ENCODE measurements around the gene ARL1. TPM values are rescaled to one million over a fixed set of nuclear protein-coding genes. Genes with fewer than 3 reads are reported as not detected.
"Not testable (repeated sequence)": the region's sequence is repeated elsewhere in the genome, so short reads cannot be mapped to it uniquely, and the experiment has no call there.

ARL1 gene
- total RNA-seq, 4 donors from 2014 or later: 41.1 to 55.0 (median 50.3) TPM

DNA sequence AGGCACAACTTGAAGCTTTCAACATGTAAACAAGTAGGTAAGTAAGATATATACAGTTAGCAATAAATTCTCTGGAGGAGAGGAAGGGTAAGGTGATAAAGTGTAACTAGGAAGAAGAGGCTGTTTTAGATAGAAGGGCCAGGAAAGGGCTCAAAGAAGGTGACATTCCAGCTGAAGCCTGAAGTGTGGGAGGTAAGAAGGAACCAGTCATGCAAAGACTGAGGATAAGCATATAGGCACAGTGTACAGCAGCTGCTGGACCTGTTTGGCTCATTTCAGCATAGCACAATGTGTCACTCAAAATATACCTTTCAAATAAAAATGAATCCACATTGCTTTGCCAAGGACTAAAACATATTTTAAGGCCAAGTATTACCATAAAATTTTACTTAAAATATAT, 28.6 kb upstream of the ARL1 start:
- no peaks in the 10 kb centered on the region for H3K36me3 ChIP-seq

DNA sequence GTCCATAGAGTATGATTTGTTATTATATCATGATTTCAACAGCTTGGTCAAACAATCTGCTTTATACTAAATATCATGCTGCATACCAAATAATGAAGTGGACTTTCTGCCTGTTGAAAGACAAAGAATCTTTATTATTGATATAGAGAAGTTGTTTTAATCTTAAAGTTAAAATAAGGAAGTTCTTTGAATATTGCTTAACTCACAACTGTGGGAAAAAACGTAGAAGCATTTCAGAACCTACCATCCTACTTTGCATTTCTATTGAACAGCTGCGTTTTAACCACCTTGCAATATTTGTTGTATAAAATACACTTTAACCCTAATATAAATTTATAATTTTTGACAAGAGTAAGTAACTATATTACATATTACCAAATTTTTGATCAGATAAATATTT, 22.9 kb upstream of the ARL1 start:
- Histone ChIP-seq H3K36me3 (no peaks in the 10 kb centered on the region), H3K27ac (no peak overlapping the region), H3K9me3 (no peaks in the 10 kb centered on the region), H3K4me1 (no peaks in the 10 kb centered on the region), H3K27me3 (no peaks in the 10 kb centered on the region), H3K4me3 (no peak overlapping the region)
- no peak for DNase-seq (ENCODE audit: low spot score in 2 of 2)
- 46 to 53% methylated on average over 2 of the region's 2 CpGs for WGBS, 2 donors
- TF ChIP-seq, protein P1, sequence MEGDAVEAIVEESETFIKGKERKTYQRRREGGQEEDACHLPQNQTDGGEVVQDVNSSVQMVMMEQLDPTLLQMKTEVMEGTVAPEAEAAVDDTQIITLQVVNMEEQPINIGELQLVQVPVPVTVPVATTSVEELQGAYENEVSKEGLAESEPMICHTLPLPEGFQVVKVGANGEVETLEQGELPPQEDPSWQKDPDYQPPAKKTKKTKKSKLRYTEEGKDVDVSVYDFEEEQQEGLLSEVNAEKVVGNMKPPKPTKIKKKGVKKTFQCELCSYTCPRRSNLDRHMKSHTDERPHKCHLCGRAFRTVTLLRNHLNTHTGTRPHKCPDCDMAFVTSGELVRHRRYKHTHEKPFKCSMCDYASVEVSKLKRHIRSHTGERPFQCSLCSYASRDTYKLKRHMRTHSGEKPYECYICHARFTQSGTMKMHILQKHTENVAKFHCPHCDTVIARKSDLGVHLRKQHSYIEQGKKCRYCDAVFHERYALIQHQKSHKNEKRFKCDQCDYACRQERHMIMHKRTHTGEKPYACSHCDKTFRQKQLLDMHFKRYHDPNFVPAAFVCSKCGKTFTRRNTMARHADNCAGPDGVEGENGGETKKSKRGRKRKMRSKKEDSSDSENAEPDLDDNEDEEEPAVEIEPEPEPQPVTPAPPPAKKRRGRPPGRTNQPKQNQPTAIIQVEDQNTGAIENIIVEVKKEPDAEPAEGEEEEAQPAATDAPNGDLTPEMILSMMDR (IDR thresholded peaks at IDR 0.05): no peak
- TF ChIP-seq EP300 (IDR thresholded peaks at IDR 0.05): no peak
- no peak for TF ChIP-seq POLR2A (IDR thresholded peaks at IDR 0.05)

More for the DNA sequence above, 28.6 kb upstream of the ARL1 start:
- Histone ChIP-seq H3K4me1 (no peaks in the 10 kb centered on the region), H3K9me3 (no peaks in the 10 kb centered on the region), H3K27ac (no peak overlapping the region), H3K27me3 (no peaks in the 10 kb centered on the region), H3K4me3 (no peak overlapping the region)
- TF ChIP-seq POLR2A (IDR thresholded peaks at IDR 0.05): no peak
- TF ChIP-seq, protein P1 (IDR thresholded peaks at IDR 0.05): no peak
- no peak for TF ChIP-seq EP300 (IDR thresholded peaks at IDR 0.05)
- DNase-seq (ENCODE audit: low spot score in 2 of 2): no peak

DNA sequence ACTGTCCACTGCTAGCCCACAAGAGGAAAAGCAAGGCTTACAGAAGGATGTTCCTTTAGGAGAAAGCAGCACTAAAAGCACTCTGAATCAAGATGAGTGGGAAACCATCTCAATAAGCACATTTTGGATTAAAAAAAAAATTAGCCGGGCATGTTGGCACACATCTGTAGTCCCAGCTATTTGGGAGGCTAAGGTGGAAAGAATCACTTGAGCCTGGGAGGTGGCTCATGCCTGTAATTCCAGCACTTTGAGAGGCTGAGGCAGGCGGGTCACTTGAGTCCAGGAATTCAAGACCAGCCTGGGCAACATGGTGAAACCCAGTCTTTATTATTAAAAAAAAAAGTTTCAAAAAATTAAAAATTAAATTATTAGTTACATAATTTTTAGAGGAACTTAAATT, 17.0 kb upstream of the ARL1 start:
- no peak overlapping the region for H3K4me3 ChIP-seq
- 88 to 94% methylated on average over 2 of the region's 2 CpGs for WGBS, 2 donors
- no peak for TF ChIP-seq POLR2A (IDR thresholded peaks at IDR 0.05)
- TF ChIP-seq, protein P1 (IDR thresholded peaks at IDR 0.05): no peak
- no peak for TF ChIP-seq EP300 (IDR thresholded peaks at IDR 0.05)

DNA sequence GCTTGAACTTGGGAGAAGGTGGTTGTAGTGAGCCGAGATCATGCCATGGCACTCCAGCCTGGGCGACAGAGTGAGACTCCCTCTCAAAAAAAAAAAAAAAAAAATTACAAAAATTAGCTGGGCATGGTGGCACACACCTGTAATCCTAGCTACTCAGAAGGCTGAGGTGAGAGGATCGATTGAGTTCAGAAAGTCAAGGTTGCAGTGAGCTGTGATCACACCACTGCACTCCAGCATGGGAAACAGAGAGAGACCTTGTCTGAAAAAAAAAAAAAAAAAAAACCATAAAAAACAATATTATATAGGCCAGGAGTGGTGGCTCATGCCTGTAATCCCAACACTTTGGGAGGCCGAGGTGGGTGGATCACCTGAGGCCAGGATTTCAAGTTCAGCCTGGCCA, 14.5 kb upstream of the ARL1 start:
- H3K4me3 ChIP-seq; H3K27ac ChIP-seq; DNase-seq (ENCODE audit: low spot score in 2 of 2); H3K27me3 ChIP-seq; H3K4me1 ChIP-seq; H3K36me3 ChIP-seq; H3K9me3 ChIP-seq: not testable (repeated sequence)
- WGBS, 2 donors: 86 to 94% methylated on average over 4 of the region's 4 CpGs

More for the DNA sequence above, 17.0 kb upstream of the ARL1 start:
- no peaks in the 10 kb centered on the region for H3K36me3 ChIP-seq
- DNase-seq (ENCODE audit: low spot score in 2 of 2): no peak
- H3K4me1 ChIP-seq: no peaks in the 10 kb centered on the region
- H3K27ac ChIP-seq: no peak overlapping the region
- H3K9me3 ChIP-seq: no peaks in the 10 kb centered on the region
- no peaks in the 10 kb centered on the region for H3K27me3 ChIP-seq

DNA sequence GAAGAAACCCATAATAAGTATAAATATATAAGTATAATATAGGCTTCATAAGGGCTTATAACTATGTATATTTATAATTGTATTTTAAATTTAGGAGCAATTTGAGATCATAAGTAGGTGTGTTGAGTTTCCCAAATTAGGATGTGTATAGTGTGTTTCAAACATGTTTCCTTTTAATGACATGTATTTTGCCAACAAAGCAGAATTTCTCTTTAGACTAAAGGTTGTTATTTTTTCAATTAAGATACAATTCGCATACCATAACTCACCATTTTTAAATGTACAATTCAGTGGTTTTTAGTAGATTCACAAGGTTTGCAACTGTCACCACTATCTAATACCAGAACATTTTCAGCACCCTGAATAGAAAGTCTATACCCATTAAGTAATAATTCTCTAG, 7.7 kb upstream of the ARL1 start:
- H3K27ac ChIP-seq: no peak overlapping the region
- TF ChIP-seq EP300 (IDR thresholded peaks at IDR 0.05) (no peak), POLR2A (IDR thresholded peaks at IDR 0.05) (no peak)
- TF ChIP-seq, protein P1 (IDR thresholded peaks at IDR 0.05): no peak
- no peak for DNase-seq (ENCODE audit: low spot score in 2 of 2)
- no peaks in the 10 kb centered on the region for H3K4me1 ChIP-seq
- H3K36me3 ChIP-seq: no peaks in the 10 kb centered on the region
- 85 to 91% methylated on average over 1 of the region's 1 CpG for WGBS, 2 donors
- H3K4me3 ChIP-seq: no peak overlapping the region
- no peaks in the 10 kb centered on the region for H3K9me3 ChIP-seq
- H3K27me3 ChIP-seq: no peaks in the 10 kb centered on the region

GRCh38 chr12:101414533-101415119, 7.1 kb upstream of the ARL1 start:
- WGBS, 2 donors: 0 to 5% methylated on average over 2 of the region's 2 CpGs
- Histone ChIP-seq H3K27me3 (no peaks in the 10 kb centered on the region), H3K4me3 (no peak overlapping the region), H3K9me3 (no peaks in the 10 kb centered on the region), H3K27ac (no peak overlapping the region), H3K4me1 (peaks cover 0 to 5% (median 0%) of the 10 kb centered on the region in 4 donors), H3K36me3 (no peaks in the 10 kb centered on the region)
- DNase-seq (ENCODE audit: low spot score in 2 of 2): peak in 1 of 2 donors; percentile 75
- TF ChIP-seq EP300 (IDR thresholded peaks at IDR 0.05) (no peak), POLR2A (IDR thresholded peaks at IDR 0.05) (no peak)
- TF ChIP-seq, protein P1 (IDR thresholded peaks at IDR 0.05): peak; percentile 15 to 68 (median 54)

GRCh38 chr12:101410169-101410568, 2.6 kb upstream of the ARL1 start:
- not testable (repeated sequence) for H3K9me3 ChIP-seq; H3K27ac ChIP-seq; H3K36me3 ChIP-seq; H3K4me3 ChIP-seq; DNase-seq (ENCODE audit: low spot score in 2 of 2); H3K27me3 ChIP-seq
- 80 to 81% methylated on average over 8 of the region's 8 CpGs for WGBS, 2 donors
- peaks cover 0 to 37% (median 13%) of the 10 kb centered on the region in 4 donors for H3K4me1 ChIP-seq

Data from tibial nerve (tissue), 4 donors.